ENCODE results near the gene SLU7. TPM values are rescaled to one million over a fixed set of nuclear protein-coding genes. Genes with fewer than 3 reads are reported as not detected.

Gene SLU7
- total RNA-seq, 1 experiment from 2014 or later: 43.6 TPM

DNA sequence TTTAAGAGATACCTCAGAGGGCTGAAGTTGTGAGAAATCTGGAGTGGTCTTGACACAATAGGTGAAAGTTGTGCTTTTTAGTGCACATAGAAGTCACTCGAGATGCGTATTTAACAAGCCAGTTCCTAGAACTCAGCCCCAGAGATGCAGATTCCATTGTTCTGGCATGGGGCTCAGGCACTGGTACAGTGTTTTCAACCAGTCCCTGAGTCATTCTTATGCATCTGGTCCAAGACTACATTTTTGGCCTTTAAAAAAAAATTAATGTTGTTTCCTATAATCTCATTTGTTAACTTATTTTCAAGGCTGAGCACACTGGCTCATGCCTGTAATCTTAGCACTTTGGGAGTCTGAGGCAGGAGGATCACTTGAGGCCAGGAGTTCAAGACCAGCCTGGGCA lies 32.4 kb upstream of the SLU7 start:
- POLR2A ChIA-PET: no interaction called here
- no peak overlapping the region for H3K27ac ChIP-seq (ENCODE audit: low read depth, low read length)
- H3K79me2 ChIP-seq (ENCODE audit: insufficient read depth, low read length): no peaks in the 10 kb centered on the region
- H3K9ac ChIP-seq (ENCODE audit: low read length): no peak overlapping the region
- CTCF ChIA-PET: interaction anchor here (1.2 kb wide), 1 partner anchor 12 kb away, joined by 3 read pairs; no protein-coding TSS in a partner anchor
- BruUV-seq (replicated peaks): no TSS peak
- RAD21 ChIA-PET (ENCODE audit: low non-redundant PET in 1 of 2, low total read pairs in 2 of 2, uncharacterized antibody in 2 of 2, unreplicated experiment in 2 of 2): no interaction called here
- no peak for TF ChIP-seq ELF1 (IDR thresholded peaks at IDR 0.05; ENCODE audit: borderline replicate concordance, low read depth)
- TF ChIP-seq, protein P1, sequence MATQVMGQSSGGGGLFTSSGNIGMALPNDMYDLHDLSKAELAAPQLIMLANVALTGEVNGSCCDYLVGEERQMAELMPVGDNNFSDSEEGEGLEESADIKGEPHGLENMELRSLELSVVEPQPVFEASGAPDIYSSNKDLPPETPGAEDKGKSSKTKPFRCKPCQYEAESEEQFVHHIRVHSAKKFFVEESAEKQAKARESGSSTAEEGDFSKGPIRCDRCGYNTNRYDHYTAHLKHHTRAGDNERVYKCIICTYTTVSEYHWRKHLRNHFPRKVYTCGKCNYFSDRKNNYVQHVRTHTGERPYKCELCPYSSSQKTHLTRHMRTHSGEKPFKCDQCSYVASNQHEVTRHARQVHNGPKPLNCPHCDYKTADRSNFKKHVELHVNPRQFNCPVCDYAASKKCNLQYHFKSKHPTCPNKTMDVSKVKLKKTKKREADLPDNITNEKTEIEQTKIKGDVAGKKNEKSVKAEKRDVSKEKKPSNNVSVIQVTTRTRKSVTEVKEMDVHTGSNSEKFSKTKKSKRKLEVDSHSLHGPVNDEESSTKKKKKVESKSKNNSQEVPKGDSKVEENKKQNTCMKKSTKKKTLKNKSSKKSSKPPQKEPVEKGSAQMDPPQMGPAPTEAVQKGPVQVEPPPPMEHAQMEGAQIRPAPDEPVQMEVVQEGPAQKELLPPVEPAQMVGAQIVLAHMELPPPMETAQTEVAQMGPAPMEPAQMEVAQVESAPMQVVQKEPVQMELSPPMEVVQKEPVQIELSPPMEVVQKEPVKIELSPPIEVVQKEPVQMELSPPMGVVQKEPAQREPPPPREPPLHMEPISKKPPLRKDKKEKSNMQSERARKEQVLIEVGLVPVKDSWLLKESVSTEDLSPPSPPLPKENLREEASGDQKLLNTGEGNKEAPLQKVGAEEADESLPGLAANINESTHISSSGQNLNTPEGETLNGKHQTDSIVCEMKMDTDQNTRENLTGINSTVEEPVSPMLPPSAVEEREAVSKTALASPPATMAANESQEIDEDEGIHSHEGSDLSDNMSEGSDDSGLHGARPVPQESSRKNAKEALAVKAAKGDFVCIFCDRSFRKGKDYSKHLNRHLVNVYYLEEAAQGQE (IDR thresholded peaks at IDR 0.05; ENCODE audit: low read depth): no peak
- TF ChIP-seq, protein P2, sequence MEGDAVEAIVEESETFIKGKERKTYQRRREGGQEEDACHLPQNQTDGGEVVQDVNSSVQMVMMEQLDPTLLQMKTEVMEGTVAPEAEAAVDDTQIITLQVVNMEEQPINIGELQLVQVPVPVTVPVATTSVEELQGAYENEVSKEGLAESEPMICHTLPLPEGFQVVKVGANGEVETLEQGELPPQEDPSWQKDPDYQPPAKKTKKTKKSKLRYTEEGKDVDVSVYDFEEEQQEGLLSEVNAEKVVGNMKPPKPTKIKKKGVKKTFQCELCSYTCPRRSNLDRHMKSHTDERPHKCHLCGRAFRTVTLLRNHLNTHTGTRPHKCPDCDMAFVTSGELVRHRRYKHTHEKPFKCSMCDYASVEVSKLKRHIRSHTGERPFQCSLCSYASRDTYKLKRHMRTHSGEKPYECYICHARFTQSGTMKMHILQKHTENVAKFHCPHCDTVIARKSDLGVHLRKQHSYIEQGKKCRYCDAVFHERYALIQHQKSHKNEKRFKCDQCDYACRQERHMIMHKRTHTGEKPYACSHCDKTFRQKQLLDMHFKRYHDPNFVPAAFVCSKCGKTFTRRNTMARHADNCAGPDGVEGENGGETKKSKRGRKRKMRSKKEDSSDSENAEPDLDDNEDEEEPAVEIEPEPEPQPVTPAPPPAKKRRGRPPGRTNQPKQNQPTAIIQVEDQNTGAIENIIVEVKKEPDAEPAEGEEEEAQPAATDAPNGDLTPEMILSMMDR (IDR thresholded peaks at IDR 0.05 in 2 of 3, conservative IDR thresholded peaks at IDR 0.05 in 1 of 3; ENCODE audit: borderline replicate concordance in 1 of 3, insufficient read depth in 1 of 3, low read depth in 2 of 3, low read length in 2 of 3): no peak
- TF ChIP-seq ZNF274 (IDR thresholded peaks at IDR 0.05; ENCODE audit: low read depth, low read length): no peak
- no peak for TF ChIP-seq CEBPB (IDR thresholded peaks at IDR 0.05; ENCODE audit: low read depth)
- H3K36me3 ChIP-seq (ENCODE audit: control insufficient read depth in 1 of 2, insufficient read depth in 2 of 2, low read length in 2 of 2): no peaks in the 10 kb centered on the region
- peaks cover 40% of the 10 kb centered on the region for H3K27me3 ChIP-seq (ENCODE audit: insufficient read depth, low read length)
- H3K4me3 ChIP-seq (replicated peaks in 1 of 2; ENCODE audit: low read depth in 1 of 2, low read length in 2 of 2): no peak overlapping the region
- H3K9me3 ChIP-seq (ENCODE audit: control insufficient read depth in 1 of 2, insufficient read depth in 1 of 2, low read depth in 1 of 2, low read length in 2 of 2): no peaks in the 10 kb centered on the region
- H3K4me2 ChIP-seq (ENCODE audit: low read length): no peak overlapping the region
- ATAC-seq (no peak), DNase-seq (ENCODE audit: low read depth, low spot score) (no peak)
- H4K20me1 ChIP-seq (ENCODE audit: insufficient read depth): no peaks in the 10 kb centered on the region
- no peak overlapping the region for H2AFZ ChIP-seq (ENCODE audit: low read depth, low read length, poor library complexity, severe bottlenecking)
- intact Hi-C loops (cut with micrococcal nuclease): no loop called here
- no peaks in the 10 kb centered on the region for H3K9me2 ChIP-seq (ENCODE audit: insufficient read depth)
- H3K4me1 ChIP-seq (ENCODE audit: control insufficient read depth in 1 of 2, insufficient read depth in 2 of 2, low read length in 2 of 2): no peaks in the 10 kb centered on the region
